Spinal cord (tissue), 10 donors: ENCODE results near the gene FTO. TPM values are rescaled to one million over a fixed set of nuclear protein-coding genes. Genes with fewer than 3 reads are reported as not detected.
A peak's percentile ranks its signal among the peaks of the same experiment; 100 is the strongest.

Source experiments
- DNase-seq, 6 donors: peaks; one replicate each; pipeline versions ENCODE4 v3.0.0 to v3.0.0-alpha.2; 2013 to 2015; ENCODE audit warnings: low spot score in 6 of 6, low read depth in 4 of 6
- H3K27ac ChIP-seq: one replicate; pipeline ENCODE4 v1.5.1; 2013; ENCODE audit warnings: low read depth, low read length, control low read depth
- H3K27me3 ChIP-seq: one replicate; pipeline ENCODE4 v1.6.1; 2013; ENCODE audit warnings: low read length; ENCODE audit not compliant: control insufficient read depth, insufficient read depth
- H3K36me3 ChIP-seq: one replicate; pipeline ENCODE4 v1.6.1; 2013; ENCODE audit warnings: low read length; ENCODE audit not compliant: control insufficient read depth, insufficient read depth
- H3K4me1 ChIP-seq: one replicate; pipeline ENCODE4 v1.6.1; 2013; ENCODE audit warnings: low read length; ENCODE audit not compliant: control insufficient read depth, insufficient read depth
- H3K4me3 ChIP-seq: one replicate; pipeline ENCODE4 v1.5.1; 2013; ENCODE audit warnings: low read depth, low read length, control low read depth
- H3K9me3 ChIP-seq: one replicate; pipeline ENCODE4 v1.6.1; 2013; ENCODE audit warnings: low read length; ENCODE audit not compliant: control insufficient read depth, insufficient read depth
- whole genome bisulfite sequencing: methylation state at CpG from one replicate; pipeline ENCODE4 v1.1.5; 2013; ENCODE audit warnings: missing lambda C conversion rate; ENCODE audit not compliant: insufficient coverage; 5-methylcytosine and 5-hydroxymethylcytosine counted together
- long read RNA-seq, 4 donors: transcript quantifications; one replicate each; lab custom pipeline, GENCODE V29; 2026
- polyA plus RNA-seq, 2 donors: library from polyadenylated mRNA; unstranded; fragments of 120-200 nt; gene quantifications; one replicate each; pipeline ENCODE4 v1.2.1, GENCODE V29; 2013; ENCODE audit not compliant: insufficient read length in 2 of 2
- total RNA-seq, 2 donors: library from RNA; depleted of rRNA in 1 of 2; stranded (reverse); fragments of 120-200 nt in 1 of 2; fragments of >200 nt in 1 of 2; gene quantifications; one replicate each; pipeline versions ENCODE4 v1.2.3 to v1.2.4, GENCODE V29; 2013 to 2014
- donor health status: healthy.

The FTO gene
- total RNA-seq (100 to 1,000 TPM; 139 to 183 TPM), polyA plus RNA-seq (100 to 1,000 TPM; 129 to 142 TPM)
- long read RNA-seq, donor 1, full-length matches to known transcripts: 29 of 29 reads
- long read RNA-seq, donor 1, partial matches to known transcripts: 0 of 29 reads
- long read RNA-seq, donor 1, other reads (novel, unspliced or antisense): 0 of 29 reads
- long read RNA-seq, donor 2, full-length matches to known transcripts: 6 of 6 reads
- long read RNA-seq, donor 2, partial matches to known transcripts: 0 of 6 reads
- long read RNA-seq, donor 2, other reads (novel, unspliced or antisense): 0 of 6 reads
- long read RNA-seq, donor 3, full-length matches to known transcripts: 3 of 3 reads
- long read RNA-seq, donor 3, partial matches to known transcripts: 0 of 3 reads
- long read RNA-seq, donor 3, other reads (novel, unspliced or antisense): 0 of 3 reads
- long read RNA-seq, donor 4, full-length matches to known transcripts: 2 of 2 reads
- long read RNA-seq, donor 4, partial matches to known transcripts: 0 of 2 reads
- long read RNA-seq, donor 4, other reads (novel, unspliced or antisense): 0 of 2 reads

- under 1% methylated on average over 56 of the region's 57 CpGs for WGBS
- Histone ChIP-seq H3K4me1 (peaks cover 8% of the 10 kb centered on the region), H3K27ac (peak within 1 kb of the TSS; percentile 65), H3K27me3 (no peaks in the 10 kb centered on the region), H3K36me3 (peaks cover 3% of the 10 kb centered on the region), H3K9me3 (no peaks in the 10 kb centered on the region), H3K4me3 (peak within 1 kb of the TSS; percentile 85)
- peak; percentile 97 to 100 (median 99) for DNase-seq
Observed at GRCh38 chr16:53703590-53704444, at the start of gene FTO, which contains the start of gene RPGRIP1L. TSS of gene FTO (plus strand) at chr16:53704156. TSS of gene RPGRIP1L (minus strand) at chr16:53703859. CDS start at chr16:53700723, 3,136 bp downstream.

- Histone ChIP-seq H3K36me3 (peaks cover 9% of the 10 kb centered on the region), H3K4me1 (no peaks in the 10 kb centered on the region), H3K27ac (no peak overlapping the region), H3K4me3 (no peak overlapping the region), H3K9me3 (no peaks in the 10 kb centered on the region), H3K27me3 (no peaks in the 10 kb centered on the region)
- no CpG with 5 or more reads among the region's 2 CpGs for WGBS
- no peak for DNase-seq
Observed at GRCh38 chr16:53654946-53655345, 49.0 kb upstream of the FTO start.

- Histone ChIP-seq H3K27ac (no peak overlapping the region), H3K36me3 (no peaks in the 10 kb centered on the region), H3K4me1 (no peaks in the 10 kb centered on the region), H3K27me3 (no peaks in the 10 kb centered on the region), H3K4me3 (no peak overlapping the region), H3K9me3 (no peaks in the 10 kb centered on the region)
- no CpG with 5 or more reads among the region's 1 CpG for WGBS
- peak in 1 of 6 donors; percentile 3 for DNase-seq
Observed at GRCh38 chr16:53662072-53662471, 41.9 kb upstream of the FTO start.

- H3K27me3 ChIP-seq: no peaks in the 10 kb centered on the region
- H3K4me1 ChIP-seq: no peaks in the 10 kb centered on the region
- 58% methylated on average over 6 of the region's 7 CpGs for WGBS
- H3K9me3 ChIP-seq: no peaks in the 10 kb centered on the region
- no peak overlapping the region for H3K4me3 ChIP-seq
- no peaks in the 10 kb centered on the region for H3K36me3 ChIP-seq
- DNase-seq: peak in 1 of 6 donors; percentile 6
- H3K27ac ChIP-seq: no peak overlapping the region
Observed at GRCh38 chr16:53664724-53665345, 39.1 kb upstream of the FTO start.

- Histone ChIP-seq H3K27ac (no peak overlapping the region), H3K9me3 (no peaks in the 10 kb centered on the region), H3K4me3 (no peak overlapping the region), H3K36me3 (no peaks in the 10 kb centered on the region), H3K27me3 (no peaks in the 10 kb centered on the region), H3K4me1 (no peaks in the 10 kb centered on the region)
- WGBS: 100% methylated on average over 1 of the region's 3 CpGs
- peak in 2 of 6 donors; percentile 28 to 46 for DNase-seq
Observed at GRCh38 chr16:53666786-53667415, 37.1 kb upstream of the FTO start.

GRCh38 chr16:53668869-53669268 lies 35.1 kb upstream of the FTO start:
- Histone ChIP-seq H3K4me1 (no peaks in the 10 kb centered on the region), H3K27ac (no peak overlapping the region), H3K27me3 (no peaks in the 10 kb centered on the region), H3K9me3 (no peaks in the 10 kb centered on the region), H3K4me3 (no peak overlapping the region), H3K36me3 (no peaks in the 10 kb centered on the region)
- WGBS: no CpG with 5 or more reads among the region's 2 CpGs
- DNase-seq: no peak

- H3K9me3 ChIP-seq: no peaks in the 10 kb centered on the region
- no peaks in the 10 kb centered on the region for H3K27me3 ChIP-seq
- H3K36me3 ChIP-seq: no peaks in the 10 kb centered on the region
- DNase-seq: no peak
- no peaks in the 10 kb centered on the region for H3K4me1 ChIP-seq
- no peak overlapping the region for H3K27ac ChIP-seq
- no peak overlapping the region for H3K4me3 ChIP-seq
Observed at GRCh38 chr16:53672461-53672860, 31.5 kb upstream of the FTO start.

GRCh38 chr16:53673189-53673588 lies 30.8 kb upstream of the FTO start:
- no peaks in the 10 kb centered on the region for H3K4me1 ChIP-seq
- H3K9me3 ChIP-seq: no peaks in the 10 kb centered on the region
- H3K36me3 ChIP-seq: no peaks in the 10 kb centered on the region
- WGBS: no CpG with 5 or more reads among the region's 4 CpGs
- H3K27ac ChIP-seq: no peak overlapping the region
- no peak overlapping the region for H3K4me3 ChIP-seq
- no peak for DNase-seq
- no peaks in the 10 kb centered on the region for H3K27me3 ChIP-seq

- WGBS: no CpG with 5 or more reads among the region's 1 CpG
- no peak overlapping the region for H3K4me3 ChIP-seq
- no peaks in the 10 kb centered on the region for H3K9me3 ChIP-seq
- H3K27me3 ChIP-seq: no peaks in the 10 kb centered on the region
- no peaks in the 10 kb centered on the region for H3K36me3 ChIP-seq
- no peaks in the 10 kb centered on the region for H3K4me1 ChIP-seq
- no peak for DNase-seq
- no peak overlapping the region for H3K27ac ChIP-seq
Observed at GRCh38 chr16:53678155-53678554, 25.8 kb upstream of the FTO start.
